Tibial nerve (tissue), 4 donors: ENCODE measurements around the gene HDGFL3.

Experiments used
- EP300 ChIP-seq, 2 donors: sonication (generic); formaldehyde crosslinking; IDR thresholded peaks; one replicate each; pipeline ENCODE4 v1.6.1; 2017; ENCODE audit warnings: antibody characterized with exemption in 2 of 2, mild to moderate bottlenecking in 1 of 2
- POLR2A ChIP-seq, 2 donors: fragments of 450-650 bp; IDR thresholded peaks; one replicate each; pipeline ENCODE4 v1.6.1; 2017; ENCODE audit warnings: antibody characterized with exemption in 2 of 2, mild to moderate bottlenecking in 2 of 2, moderate library complexity in 2 of 2
- TF ChIP-seq, protein P1 (sequence below), 5 experiments: fragments of 200-600 bp in 3 of 5; fragments of 450-650 bp in 2 of 5; sonication (generic) in 3 of 5; IDR thresholded peaks; one replicate each; pipeline ENCODE4 v1.5.1; 2016 to 2019; ENCODE audit warnings: antibody characterized with exemption in 5 of 5, mild to moderate bottlenecking in 3 of 5, moderate library complexity in 2 of 5

- TF ChIP-seq, protein P1, sequence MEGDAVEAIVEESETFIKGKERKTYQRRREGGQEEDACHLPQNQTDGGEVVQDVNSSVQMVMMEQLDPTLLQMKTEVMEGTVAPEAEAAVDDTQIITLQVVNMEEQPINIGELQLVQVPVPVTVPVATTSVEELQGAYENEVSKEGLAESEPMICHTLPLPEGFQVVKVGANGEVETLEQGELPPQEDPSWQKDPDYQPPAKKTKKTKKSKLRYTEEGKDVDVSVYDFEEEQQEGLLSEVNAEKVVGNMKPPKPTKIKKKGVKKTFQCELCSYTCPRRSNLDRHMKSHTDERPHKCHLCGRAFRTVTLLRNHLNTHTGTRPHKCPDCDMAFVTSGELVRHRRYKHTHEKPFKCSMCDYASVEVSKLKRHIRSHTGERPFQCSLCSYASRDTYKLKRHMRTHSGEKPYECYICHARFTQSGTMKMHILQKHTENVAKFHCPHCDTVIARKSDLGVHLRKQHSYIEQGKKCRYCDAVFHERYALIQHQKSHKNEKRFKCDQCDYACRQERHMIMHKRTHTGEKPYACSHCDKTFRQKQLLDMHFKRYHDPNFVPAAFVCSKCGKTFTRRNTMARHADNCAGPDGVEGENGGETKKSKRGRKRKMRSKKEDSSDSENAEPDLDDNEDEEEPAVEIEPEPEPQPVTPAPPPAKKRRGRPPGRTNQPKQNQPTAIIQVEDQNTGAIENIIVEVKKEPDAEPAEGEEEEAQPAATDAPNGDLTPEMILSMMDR (IDR thresholded peaks at IDR 0.05), result no peak
- no peak for TF ChIP-seq POLR2A (IDR thresholded peaks at IDR 0.05)
- TF ChIP-seq EP300 (IDR thresholded peaks at IDR 0.05), result no peak
Observed at GRCh38 chr15:83118968-83119367, 88.7 kb downstream of the HDGFL3 start.
